Fibroblast of skin of right biceps (primary cell): ENCODE results near the gene CSPG4.
"Not testable (repeated sequence)": the region's sequence is repeated elsewhere in the genome, so short reads cannot be mapped to it uniquely, and the experiment has no call there.

Source experiments
- DNase-seq: peaks from one replicate; pipeline ENCODE4 v3.0.0-alpha.2; 2013

CSPG4 gene

GRCh38 chr15:75723847-75724660, 11.4 kb upstream of the CSPG4 start:
- peak; percentile 93 for DNase-seq

DNA sequence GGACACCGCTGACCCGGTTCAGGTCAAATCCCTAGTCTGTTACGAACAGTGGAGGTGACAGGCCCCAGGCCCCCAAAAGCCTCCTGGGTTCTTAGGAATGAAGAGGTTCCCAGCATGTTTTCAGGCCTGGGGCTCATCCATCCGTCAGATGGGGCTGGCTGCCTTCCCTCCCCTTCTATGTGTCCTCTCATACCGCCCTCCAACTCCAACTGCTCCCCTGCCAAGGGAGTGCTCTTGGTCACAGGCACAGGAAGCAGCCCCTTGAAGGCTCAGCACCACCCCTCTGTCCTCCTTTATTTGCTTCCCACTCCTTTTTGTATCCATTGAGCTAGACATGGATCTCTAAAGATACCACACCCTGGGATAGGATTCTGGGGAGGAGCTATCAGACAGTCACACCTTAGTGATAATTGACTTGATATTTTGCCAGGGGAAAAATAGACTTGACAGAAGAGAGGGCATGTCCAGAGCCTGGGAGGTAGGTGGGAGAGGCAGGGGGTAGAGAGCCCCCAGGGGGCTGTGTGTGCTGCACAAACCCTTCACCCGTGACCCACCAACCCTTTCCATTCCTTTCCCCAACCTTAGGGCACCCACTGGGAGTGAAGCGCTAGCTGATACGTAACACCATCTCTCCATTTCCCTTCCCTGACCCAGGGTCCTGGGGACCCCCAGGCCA, 10.7 kb upstream of the CSPG4 start:
- DNase-seq = no peak

- DNase-seq = no peak
These were observed 9.5 kb upstream of the CSPG4 start for GRCh38 chr15:75721923-75722870.

- DNase-seq = no peak
These were observed 8.9 kb upstream of the CSPG4 start for GRCh38 chr15:75721480-75721922.

DNA sequence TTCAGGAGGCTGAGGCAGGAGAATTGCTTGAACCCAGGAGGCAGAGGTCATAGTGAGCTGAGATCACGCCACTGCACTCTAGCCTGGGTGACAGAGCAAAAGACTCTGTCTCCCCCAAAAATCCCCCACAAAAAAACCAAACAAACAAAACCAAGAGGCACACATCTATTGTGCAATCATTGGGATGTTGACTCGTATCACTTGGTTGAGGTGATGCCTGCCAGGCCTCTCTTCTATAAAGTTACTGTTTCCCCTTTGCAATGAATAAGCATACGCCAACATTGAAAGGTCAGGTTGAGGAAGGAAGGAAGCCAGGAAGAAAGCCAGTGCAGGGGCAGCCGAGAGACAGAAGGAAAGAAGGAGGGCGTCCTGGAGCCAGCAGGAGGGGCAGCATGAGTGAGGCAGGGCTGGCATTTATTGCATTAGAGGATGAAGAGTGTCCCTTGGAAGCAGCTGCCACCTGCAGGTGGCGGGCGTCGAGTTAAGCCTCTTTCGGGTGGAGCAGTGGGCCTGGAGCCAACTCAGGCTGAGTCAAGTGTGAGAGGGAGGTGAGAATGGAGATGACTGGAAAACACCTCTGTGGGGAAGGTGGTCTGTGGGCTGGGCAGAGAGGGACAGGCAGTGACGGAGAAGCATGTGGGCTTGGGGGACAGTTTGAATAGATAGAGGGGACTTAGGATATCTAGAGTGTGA, 8.3 kb upstream of the CSPG4 start:
- DNase-seq = peak; percentile 48

DNA sequence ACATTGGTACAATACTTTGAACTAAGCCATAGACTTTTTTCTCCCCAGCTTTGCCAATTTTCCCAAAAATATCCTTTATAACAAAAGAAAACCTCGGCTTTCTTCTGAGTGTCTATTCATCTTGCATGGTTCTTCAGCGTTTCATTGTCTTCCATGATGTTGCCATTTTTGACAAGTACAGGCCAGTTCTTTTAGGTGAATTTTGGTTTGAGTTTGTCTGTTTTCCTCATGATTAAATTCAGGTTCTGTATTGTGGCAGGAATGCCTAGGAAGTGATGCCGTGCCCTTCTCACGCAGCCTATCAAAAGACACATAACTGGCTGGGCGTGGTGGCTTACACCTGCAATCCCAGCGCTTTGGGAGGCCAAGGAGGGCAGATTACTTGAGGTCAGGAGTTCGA, 7.6 kb upstream of the CSPG4 start:
- DNase-seq = no peak

DNA sequence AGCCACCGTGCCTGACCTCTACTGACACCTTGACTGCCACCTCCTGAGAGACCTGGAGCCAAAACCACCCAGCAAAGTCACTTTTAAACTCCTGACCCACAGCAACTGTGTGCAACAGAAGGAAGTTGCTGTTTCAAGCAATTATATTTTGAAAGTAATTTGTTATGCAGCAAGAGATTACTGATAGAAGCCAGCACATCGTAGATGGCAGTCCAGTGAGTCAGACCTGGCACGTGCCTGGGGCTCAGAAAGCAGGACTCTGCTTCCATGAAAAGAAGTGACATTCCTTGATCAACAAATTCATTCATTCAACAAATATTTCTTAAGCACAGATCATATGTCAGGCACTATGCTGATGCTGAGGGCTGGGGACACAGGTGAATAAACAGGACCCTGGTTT, 5.7 kb upstream of the CSPG4 start:
- DNase-seq = peak; percentile 80

DNA sequence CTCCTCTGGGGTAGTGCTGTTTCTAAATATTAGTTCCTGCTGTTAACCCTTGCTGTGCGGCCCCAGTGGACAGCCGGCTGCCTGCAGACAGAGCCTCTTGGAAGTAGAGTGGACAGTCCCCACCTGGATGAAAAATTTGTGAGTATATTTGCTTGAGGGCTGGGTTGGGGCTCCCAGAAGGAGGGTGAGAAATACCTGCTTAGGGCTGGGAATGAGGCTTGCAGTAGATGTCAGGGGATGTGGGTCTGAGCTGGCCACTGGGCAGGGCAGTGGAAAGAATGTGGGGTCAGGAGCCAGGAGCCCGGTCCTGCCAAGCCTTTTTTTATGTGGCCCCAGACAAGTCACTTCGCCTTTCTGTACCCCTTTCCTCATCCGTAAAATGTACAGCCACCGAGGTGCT, 4.4 kb upstream of the CSPG4 start:
- DNase-seq = not testable (repeated sequence)

DNA sequence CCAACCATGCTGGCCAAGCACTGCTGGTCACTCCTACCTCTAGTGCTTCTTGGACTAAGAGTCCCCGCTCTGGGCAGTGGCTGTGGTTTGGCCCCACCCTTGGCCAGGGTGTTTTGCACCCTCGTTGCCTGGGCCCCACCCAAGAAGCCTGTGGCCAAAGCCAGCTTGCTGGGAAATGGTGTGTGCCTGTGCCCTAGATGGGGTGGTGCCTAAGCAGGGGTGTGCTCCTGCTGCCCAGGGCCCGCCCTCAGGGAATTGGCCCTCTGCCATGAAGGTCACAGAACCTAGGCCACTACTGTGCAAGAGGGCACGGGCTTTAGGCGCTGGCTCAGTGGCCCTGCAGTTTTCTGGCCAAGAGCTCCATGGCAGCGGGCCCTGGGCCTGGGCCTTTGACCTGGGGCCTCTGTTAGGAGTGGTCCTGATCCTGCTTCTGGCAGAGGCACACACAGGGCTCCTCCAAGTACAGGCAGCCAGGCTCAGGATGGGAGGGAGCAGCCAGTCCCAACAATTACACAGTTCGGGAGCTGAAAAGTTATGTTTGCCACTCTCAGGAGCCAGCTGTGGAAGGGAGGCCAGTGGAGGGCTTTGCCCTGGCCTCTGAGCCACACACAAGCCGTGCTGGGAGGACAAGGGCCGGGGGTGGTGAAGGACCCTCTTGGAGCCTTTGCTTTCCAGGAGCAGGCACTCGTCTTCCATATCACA, 3.8 kb upstream of the CSPG4 start:
- not testable (repeated sequence) for DNase-seq

GRCh38 chr15:75715312-75715832, 2.7 kb upstream of the CSPG4 start:
- DNase-seq = not testable (repeated sequence)

DNA sequence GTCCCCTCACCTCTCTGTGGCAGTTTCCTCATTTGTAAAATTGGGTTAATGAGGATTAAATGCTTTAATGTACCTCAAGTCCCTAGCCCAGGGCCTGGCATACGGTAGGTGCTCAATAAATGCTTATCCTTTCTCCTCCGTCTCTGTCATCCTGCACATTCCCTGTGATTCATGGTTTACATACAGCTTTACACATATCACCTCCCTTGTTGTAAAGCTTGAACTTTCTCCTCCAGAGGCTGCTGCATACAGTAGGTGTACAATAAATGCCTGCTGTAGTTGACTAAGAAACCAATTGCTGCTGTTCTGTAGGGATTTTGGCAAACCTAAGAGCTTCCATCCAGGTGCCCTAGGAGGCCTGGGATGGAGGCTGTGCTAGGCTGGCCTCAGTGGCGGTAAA, 1.5 kb upstream of the CSPG4 start:
- no peak for DNase-seq

- peak; percentile 67 for DNase-seq
These were observed 769 bp upstream of the CSPG4 start for GRCh38 chr15:75713338-75713895.

DNA sequence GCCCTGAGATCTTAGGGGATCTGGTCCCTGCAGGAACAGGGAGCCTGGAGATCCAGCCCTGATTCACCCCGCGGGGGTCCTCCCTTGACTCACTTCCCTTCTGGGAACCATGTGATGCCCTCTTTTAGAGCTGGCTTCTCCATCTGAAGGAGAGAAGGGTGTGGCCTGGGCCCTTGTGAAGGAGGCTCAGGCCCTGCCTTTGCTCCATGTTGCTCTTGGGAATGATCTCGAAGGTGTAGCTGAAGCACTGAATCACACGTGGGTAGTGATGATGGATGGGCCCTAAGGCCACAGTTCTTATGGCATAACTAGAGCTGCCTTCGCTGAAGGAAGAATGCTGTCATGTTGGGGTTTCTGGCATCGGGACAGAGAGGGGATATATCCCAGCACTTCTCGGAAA, 1.2 kb downstream of the CSPG4 start:
- DNase-seq = peak; percentile 73

DNA sequence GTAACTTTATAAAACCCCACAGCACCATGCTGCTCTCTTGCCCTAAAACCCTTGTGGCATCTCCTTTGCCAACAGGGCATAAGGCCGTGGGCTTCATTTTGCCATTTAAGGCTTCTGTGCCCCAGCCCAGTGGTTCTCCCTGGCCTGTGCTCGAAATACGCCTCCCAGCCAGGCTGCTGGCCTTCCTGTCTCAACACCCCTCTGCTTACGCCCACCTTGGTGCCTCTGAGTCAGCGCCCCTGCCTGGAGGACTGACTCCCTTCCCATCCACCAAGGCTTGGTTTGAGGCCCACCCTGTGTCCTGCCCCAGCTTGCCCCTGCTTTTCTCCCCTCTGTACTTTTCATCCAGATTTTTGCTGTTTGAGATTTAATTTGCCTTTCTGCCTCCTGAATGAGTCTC, 1.8 kb downstream of the CSPG4 start:
- DNase-seq = not testable (repeated sequence)

- peak; percentile 52 for DNase-seq
These were observed 3.2 kb downstream of the CSPG4 start for GRCh38 chr15:75709458-75709857.

DNA sequence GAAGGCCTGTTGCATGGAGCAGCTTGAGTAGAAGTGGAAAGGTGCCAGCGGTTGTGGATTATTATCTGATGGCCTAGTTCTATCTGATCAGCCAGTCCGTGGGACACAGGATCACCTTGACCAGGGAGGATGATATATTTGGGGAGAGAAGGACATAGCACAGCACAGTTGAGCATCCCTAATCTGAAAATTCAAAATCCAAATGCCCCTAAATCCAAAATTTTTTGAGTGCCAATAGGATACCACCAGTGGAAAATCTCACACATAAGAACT, 6.0 kb downstream of the CSPG4 start:
- no peak for DNase-seq

DNA sequence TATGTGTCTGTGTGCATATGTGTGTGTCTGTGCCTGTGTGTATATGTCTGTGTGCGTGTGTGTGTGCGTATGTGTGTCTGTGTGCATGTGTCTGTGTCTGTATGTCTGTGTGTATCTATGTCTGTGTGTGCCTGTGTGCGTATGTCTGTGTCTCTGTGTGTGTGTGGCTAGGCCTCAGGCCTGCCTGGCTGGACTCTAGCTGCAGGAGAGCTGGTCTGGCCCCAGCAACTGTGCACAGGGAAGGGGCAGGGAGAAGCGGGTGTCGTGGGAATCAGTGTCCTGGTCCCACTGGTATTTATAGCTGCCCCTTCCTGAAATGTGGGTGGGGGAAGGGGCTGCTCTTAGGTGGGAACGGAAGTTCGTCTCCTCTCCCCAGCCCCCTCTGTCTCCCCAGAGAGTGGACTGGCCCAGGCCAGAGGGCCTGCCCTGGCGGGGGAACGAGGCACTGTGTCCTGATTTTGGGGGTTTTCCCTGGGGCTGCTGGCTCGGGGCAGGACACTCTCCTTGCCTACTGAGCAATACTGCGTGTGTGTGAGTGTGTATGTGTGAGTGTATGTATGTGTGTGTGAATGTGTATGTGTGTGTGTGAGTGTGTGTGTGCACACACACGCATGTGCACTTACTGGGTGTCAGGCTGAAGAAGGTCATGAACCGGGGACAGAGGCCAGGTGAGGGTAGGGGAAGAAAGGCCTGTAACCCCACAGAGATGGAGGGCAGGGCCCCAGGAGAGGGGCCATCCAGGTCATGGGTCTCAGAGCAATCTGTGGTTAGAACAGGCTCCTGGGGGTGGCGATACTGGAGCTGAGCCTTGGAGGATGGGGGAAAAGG, 6.6 kb downstream of the CSPG4 start:
- no peak for DNase-seq

DNA sequence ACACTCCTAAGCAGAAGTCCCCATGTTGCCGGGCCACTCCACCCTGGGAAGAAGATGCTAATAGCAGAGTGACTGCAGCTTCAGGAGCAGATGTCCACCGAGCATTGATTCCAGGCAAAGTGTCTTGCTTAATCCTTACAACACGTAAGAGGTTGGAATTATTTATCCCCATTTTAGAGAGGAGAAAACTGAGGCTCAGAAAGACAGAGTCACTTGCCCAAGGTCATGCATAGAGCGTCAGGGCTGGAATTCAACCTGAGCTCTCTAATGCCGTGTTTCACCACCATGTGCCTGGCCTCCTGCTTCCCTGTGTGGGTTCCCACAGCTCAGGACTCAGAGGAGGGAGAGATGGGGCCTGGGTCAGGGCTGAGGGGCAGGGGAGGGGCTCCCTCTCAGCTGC, 7.3 kb downstream of the CSPG4 start:
- not testable (repeated sequence) for DNase-seq

- DNase-seq = no peak
These were observed 8.0 kb downstream of the CSPG4 start for GRCh38 chr15:75704618-75705017.

GRCh38 chr15:75704263-75704615, 8.4 kb downstream of the CSPG4 start:
- DNase-seq = no peak
